Dedifferentiated amniotic fluid mesenchymal stem cell (primary cell): ENCODE results near the gene CAPN3.

Experiments
- DNase-seq: peaks from one replicate; pipeline ENCODE4 v3.0.0-alpha.2; 2016; ENCODE audit errors: extremely low spot score

Gene CAPN3

GRCh38 chr15:42394106-42394505 is 34.8 kb downstream of the CAPN3 start:
- no peak for DNase-seq

GRCh38 chr15:42395838-42396237 is 36.5 kb downstream of the CAPN3 start:
- no peak for DNase-seq

- DNase-seq = no peak
Measured at GRCh38 chr15:42401544-42402454, 42.5 kb downstream of the CAPN3 start.

GRCh38 chr15:42402455-42403205 is 43.3 kb downstream of the CAPN3 start:
- DNase-seq = no peak

- no peak for DNase-seq
Measured at GRCh38 chr15:42403389-42403788, 44.1 kb downstream of the CAPN3 start.

GRCh38 chr15:42404461-42405235 is 45.3 kb downstream of the CAPN3 start:
- no peak for DNase-seq

- no peak for DNase-seq
Measured at GRCh38 chr15:42405863-42406482, 46.7 kb downstream of the CAPN3 start.

GRCh38 chr15:42408178-42408577 is 48.9 kb downstream of the CAPN3 start:
- no peak for DNase-seq

GRCh38 chr15:42409011-42409410 is 49.7 kb downstream of the CAPN3 start:
- DNase-seq = no peak

- DNase-seq = no peak
Measured at GRCh38 chr15:42411884-42412283, 52.6 kb downstream of the CAPN3 start.

- DNase-seq = no peak
Measured at GRCh38 chr15:42413920-42414319, 54.6 kb downstream of the CAPN3 start.

GRCh38 chr15:42419369-42419768 is 60.1 kb downstream of the CAPN3 start:
- DNase-seq = no peak

- DNase-seq = no peak
Measured at GRCh38 chr15:42421376-42421775, 62.1 kb downstream of the CAPN3 start.

- DNase-seq = peak; percentile 95
Measured at GRCh38 chr15:42427429-42428223, 68.3 kb downstream of the CAPN3 start.

GRCh38 chr15:42444415-42445063 is 85.2 kb downstream of the CAPN3 start:
- DNase-seq = no peak

GRCh38 chr15:42445551-42445950 is 86.2 kb downstream of the CAPN3 start:
- no peak for DNase-seq

GRCh38 chr15:42447599-42447998 is 88.3 kb downstream of the CAPN3 start:
- no peak for DNase-seq

- DNase-seq = no peak
Measured at GRCh38 chr15:42448281-42448680, 89.0 kb downstream of the CAPN3 start.

GRCh38 chr15:42449770-42450424 is 90.6 kb downstream of the CAPN3 start:
- no peak for DNase-seq

GRCh38 chr15:42450425-42450790 is 91.1 kb downstream of the CAPN3 start:
- no peak for DNase-seq
